ENCODE measurements around the gene RMND5B. TPM values are rescaled to one million over a fixed set of nuclear protein-coding genes. Genes with fewer than 3 reads are reported as not detected.
"Not testable (repeated sequence)": the region's sequence is repeated elsewhere in the genome, so short reads cannot be mapped to it uniquely, and the experiment has no call there.

Gene RMND5B
- total RNA-seq, 2 experiments from 2014 or later = 12.0 to 13.8 TPM

GRCh38 chr5:178123966-178124925 is 6.6 kb upstream of the RMND5B start:
- intact Hi-C loops (cut with DNase I, micrococcal nuclease) = no loop called here
- Mint-ChIP-seq H3K27me3 (no peaks in the 10 kb centered on the region), H3K4me3 (no peak overlapping the region), H3K9me3 (no peaks in the 10 kb centered on the region), H3K4me1 (ENCODE audit: low read depth) (peaks cover 16% of the 10 kb centered on the region), H3K36me3 (ENCODE audit: low read depth) (no peaks in the 10 kb centered on the region), H3K27ac (no peak overlapping the region)
- Histone ChIP-seq H3K4me1 (ENCODE audit: insufficient read depth, low read length) (peaks cover 28% of the 10 kb centered on the region), H3K27ac (ENCODE audit: low read depth in 1 of 2, low read length in 2 of 2) (no peak overlapping the region), H3K4me3 (ENCODE audit: low read length) (no peak overlapping the region), H3K9me3 (ENCODE audit: control insufficient read depth in 1 of 2, insufficient read depth in 1 of 2, low read length in 2 of 2) (peaks cover 0 to 3% of the 10 kb centered on the region in 2 experiments), H3K36me3 (ENCODE audit: insufficient read depth, low read length) (no peaks in the 10 kb centered on the region), H3K27me3 (ENCODE audit: control insufficient read depth in 1 of 2, insufficient read depth in 2 of 2, low read length in 2 of 2) (no peaks in the 10 kb centered on the region)
- TF ChIP-seq CTCF (IDR thresholded peaks at IDR 0.05) = no peak
- CTCF ChIA-PET = no interaction called here
- no peak for DNase-seq
- no peak for ATAC-seq (ENCODE audit: poor library complexity)
- POLR2A ChIA-PET = no interaction called here

DNA sequence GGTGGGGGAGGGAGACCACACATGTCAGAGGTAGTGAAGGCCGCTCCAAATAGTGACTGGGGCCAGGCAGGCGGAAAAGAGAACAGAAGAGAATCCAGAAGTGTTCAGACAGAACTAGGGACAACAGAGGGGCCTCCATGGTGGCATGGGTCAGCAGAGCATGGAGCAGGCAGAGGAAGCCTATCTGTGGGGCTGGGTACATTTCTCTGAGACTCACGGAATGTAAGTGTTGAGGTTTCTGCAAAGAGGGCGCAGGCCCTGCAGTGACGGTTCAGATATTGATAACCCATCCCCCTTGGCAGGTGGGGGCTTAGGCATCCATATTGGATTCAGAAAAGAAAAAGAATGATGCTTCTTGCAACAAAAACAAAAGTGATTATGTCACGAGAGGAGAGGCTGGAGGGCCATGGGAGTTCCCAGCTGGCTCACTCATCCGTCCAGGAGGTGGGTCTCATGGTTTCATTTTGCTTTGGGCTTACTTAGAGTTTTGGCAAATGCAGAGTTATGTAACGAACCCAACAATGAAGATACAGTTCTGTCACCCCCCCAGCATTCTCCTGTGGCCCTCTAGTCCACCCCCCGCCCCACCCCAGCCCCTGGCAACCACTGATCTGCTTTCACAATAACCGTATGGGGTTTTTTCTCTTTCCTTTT is 5.4 kb upstream of the RMND5B start:
- H3K36me3 ChIP-seq (ENCODE audit: insufficient read depth, low read length) = no peaks in the 10 kb centered on the region
- CTCF ChIA-PET = no interaction called here
- peaks cover 0 to 3% of the 10 kb centered on the region in 2 experiments for H3K9me3 ChIP-seq (ENCODE audit: control insufficient read depth in 1 of 2, insufficient read depth in 1 of 2, low read length in 2 of 2)
- H3K27me3 ChIP-seq (ENCODE audit: control insufficient read depth in 1 of 2, insufficient read depth in 2 of 2, low read length in 2 of 2) = no peaks in the 10 kb centered on the region
- Mint-ChIP-seq H3K36me3 (ENCODE audit: low read depth) (no peaks in the 10 kb centered on the region), H3K27ac (no peak overlapping the region), H3K4me3 (no peak overlapping the region), H3K4me1 (ENCODE audit: low read depth) (peaks cover 20% of the 10 kb centered on the region), H3K27me3 (no peaks in the 10 kb centered on the region), H3K9me3 (no peaks in the 10 kb centered on the region)
- intact Hi-C loops (cut with DNase I, micrococcal nuclease) = no loop called here
- DNase-seq (no peak), ATAC-seq (ENCODE audit: poor library complexity) (no peak)
- TF ChIP-seq CTCF (IDR thresholded peaks at IDR 0.05) = no peak
- H3K4me3 ChIP-seq (ENCODE audit: low read length) = no peak overlapping the region
- H3K27ac ChIP-seq (ENCODE audit: low read depth in 1 of 2, low read length in 2 of 2) = no peak overlapping the region
- POLR2A ChIA-PET = no interaction called here
- peaks cover 30% of the 10 kb centered on the region for H3K4me1 ChIP-seq (ENCODE audit: insufficient read depth, low read length)

DNA sequence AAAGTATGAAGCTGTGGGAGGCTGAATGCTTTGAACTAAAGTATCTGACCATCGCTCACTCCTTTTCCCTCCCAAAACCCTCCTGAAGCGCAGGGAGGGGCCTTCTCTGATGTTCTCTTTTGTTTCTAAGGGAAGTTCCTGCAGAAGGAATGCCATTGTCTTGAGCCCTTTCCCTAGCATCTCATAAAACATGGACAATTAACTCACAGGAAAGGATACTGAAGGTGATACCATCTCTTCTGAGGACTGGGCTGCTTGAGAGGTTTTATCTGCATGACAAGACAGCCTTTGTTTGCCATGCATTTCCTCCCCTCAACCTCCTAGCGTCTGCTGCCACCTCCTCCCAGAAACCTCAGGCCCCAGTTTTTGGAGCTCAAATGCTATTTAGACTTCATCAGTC is 4.3 kb upstream of the RMND5B start:
- H3K27ac Mint-ChIP-seq = no peak overlapping the region
- Histone ChIP-seq H3K27ac (ENCODE audit: low read depth in 1 of 2, low read length in 2 of 2) (no peak overlapping the region), H3K27me3 (ENCODE audit: control insufficient read depth in 1 of 2, insufficient read depth in 2 of 2, low read length in 2 of 2) (no peaks in the 10 kb centered on the region), H3K36me3 (ENCODE audit: insufficient read depth, low read length) (no peaks in the 10 kb centered on the region), H3K4me1 (ENCODE audit: insufficient read depth, low read length) (peaks cover 26% of the 10 kb centered on the region), H3K4me3 (ENCODE audit: low read length) (no peak overlapping the region), H3K9me3 (ENCODE audit: control insufficient read depth in 1 of 2, insufficient read depth in 1 of 2, low read length in 2 of 2) (peaks cover 0 to 3% of the 10 kb centered on the region in 2 experiments)
- H3K9me3 Mint-ChIP-seq = no peaks in the 10 kb centered on the region
- CTCF ChIA-PET = no interaction called here
- H3K27me3 Mint-ChIP-seq = no peaks in the 10 kb centered on the region
- H3K4me1 Mint-ChIP-seq (ENCODE audit: low read depth) = peaks cover 12% of the 10 kb centered on the region
- H3K36me3 Mint-ChIP-seq (ENCODE audit: low read depth) = peaks cover 2% of the 10 kb centered on the region
- intact Hi-C loops (cut with DNase I, micrococcal nuclease) = no loop called here
- DNase-seq = no peak
- no peak for TF ChIP-seq CTCF (IDR thresholded peaks at IDR 0.05)
- no peak for ATAC-seq (ENCODE audit: poor library complexity)
- no peak overlapping the region for H3K4me3 Mint-ChIP-seq
- POLR2A ChIA-PET = no interaction called here

DNA sequence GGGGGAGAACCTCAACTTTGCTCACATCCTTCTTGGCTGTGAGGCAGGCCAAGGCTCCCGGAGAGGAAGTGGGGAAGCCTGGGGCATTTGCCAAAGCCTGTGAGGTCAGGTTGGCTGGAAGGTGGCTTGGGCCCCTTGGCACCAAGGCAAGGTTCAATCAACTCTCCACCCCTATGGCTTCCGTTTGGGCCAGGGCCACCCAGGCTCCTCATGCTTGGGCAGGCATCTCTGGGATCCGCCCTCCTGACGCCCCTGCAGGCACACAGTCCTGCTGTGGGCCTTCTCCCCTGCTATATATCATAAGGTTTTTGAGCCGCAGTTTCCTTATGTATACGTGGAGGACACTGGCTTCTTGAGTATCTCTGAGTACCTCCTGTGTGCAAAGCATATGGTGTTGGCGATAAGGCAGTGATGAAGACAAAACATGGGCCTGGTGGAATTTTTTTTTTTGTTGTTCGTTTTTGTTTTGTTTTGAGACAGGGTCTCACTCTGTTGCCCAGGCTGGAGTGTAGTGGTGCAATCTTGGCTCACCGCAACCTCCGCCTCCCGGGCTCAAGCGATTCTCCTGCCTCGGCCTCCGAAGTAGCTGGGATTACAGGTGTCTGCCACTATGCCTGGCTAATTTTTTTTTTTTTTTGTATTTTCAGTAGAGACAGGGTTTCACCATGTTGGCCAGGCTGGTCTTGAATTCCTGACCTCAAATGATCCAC is 3.4 kb upstream of the RMND5B start:
- peaks cover 14% of the 10 kb centered on the region for H3K4me1 Mint-ChIP-seq (ENCODE audit: low read depth)
- H3K27ac Mint-ChIP-seq; H3K9me3 Mint-ChIP-seq; CTCF ChIA-PET; DNase-seq; H3K36me3 ChIP-seq (ENCODE audit: insufficient read depth, low read length); intact Hi-C loops (cut with DNase I, micrococcal nuclease); H3K27me3 Mint-ChIP-seq; H3K36me3 Mint-ChIP-seq (ENCODE audit: low read depth); H3K9me3 ChIP-seq (ENCODE audit: control insufficient read depth in 1 of 2, insufficient read depth in 1 of 2, low read length in 2 of 2); H3K27me3 ChIP-seq (ENCODE audit: control insufficient read depth in 1 of 2, insufficient read depth in 2 of 2, low read length in 2 of 2); H3K27ac ChIP-seq (ENCODE audit: low read depth in 1 of 2, low read length in 2 of 2); ATAC-seq (ENCODE audit: poor library complexity); H3K4me3 ChIP-seq (ENCODE audit: low read length); POLR2A ChIA-PET: not testable (repeated sequence)
- H3K4me3 Mint-ChIP-seq = peak overlapping the region; percentile 72
- H3K4me1 ChIP-seq (ENCODE audit: insufficient read depth, low read length) = peaks cover 25% of the 10 kb centered on the region

Data from CD4-positive, alpha-beta T cell (primary cell).